HepG2 (cell line): ENCODE measurements around the gene CD274. TPM values are rescaled to one million over a fixed set of nuclear protein-coding genes. Genes with fewer than 3 reads are reported as not detected.

Source experiments
- ATAC-seq: fragments of 200-7000 bp; cut with Tn5 transposase; 3 replicates; pipeline ENCODE4 v1.9.1; 2020; ENCODE audit warnings: mild to moderate bottlenecking, moderate library complexity
- BruUV-seq: library from RNA; stranded (reverse); fragments of 400-500 nt; replicated peaks from 2 replicates; lab custom pipeline; 2021; lab: Mats Ljungman, UMichigan
- CTCF ChIA-PET: fragments of 300-600 bp; formaldehyde crosslinking; extraction: SDS; loops from one replicate; lab custom pipeline; 2021; ENCODE audit warnings: low total read pairs, inconsistent platforms, low intra/inter-chr PET ratio; lab: Yijun Ruan, JAX
- POLR2A ChIA-PET: fragments of 350-600 bp; sonication (Branson Sonifier 250); formaldehyde crosslinking; loops from one replicate; lab custom pipeline; 2020; ENCODE audit warnings: antibody characterized with exemption, inconsistent platforms; lab: Yijun Ruan, JAX
- DNase-seq: peaks from one replicate; pipeline ENCODE4 v3.0.0-alpha.2; 2015; ENCODE audit warnings: low spot score
- FAIRE-seq: peaks from 3 replicates; lab custom pipeline; 2011; peaks lifted over from hg19 to GRCh38; lab: Jason Lieb, UNC
- H2AFZ ChIP-seq: one replicate; pipeline ENCODE4 v1.6.1; 2011; ENCODE audit warnings: low read length, inconsistent platforms
- H3K27ac ChIP-seq: fragments of 300-600 bp; 3 replicates; pipeline ENCODE4 v1.8.0; 2011; ENCODE audit warnings: mixed run types, mild to moderate bottlenecking, mixed read lengths, low read length, inconsistent platforms; ENCODE audit not compliant: insufficient read depth; ENCODE audit errors: extremely low read length
- H3K27me3 ChIP-seq, 2 experiments: fragments of 200-600 bp in 1 of 2; 2 replicates in 1 of 2; 3 replicates in 1 of 2; pipeline versions ENCODE4 v1.6.0 to v1.8.0; 2011; ENCODE audit warnings: low read length in 2 of 2, mild to moderate bottlenecking in 2 of 2, moderate library complexity in 2 of 2, inconsistent platforms in 1 of 2; ENCODE audit not compliant: insufficient read depth in 2 of 2, control insufficient read depth in 1 of 2
- H3K36me3 ChIP-seq, 2 experiments: fragments of 200-600 bp in 1 of 2; replicated peaks in 1 of 2; 2 replicates in 1 of 2; 3 replicates in 1 of 2; pipeline versions ENCODE4 v1.5.1 to v1.8.0; 2011; ENCODE audit warnings: low read length in 2 of 2, inconsistent platforms in 1 of 2; ENCODE audit not compliant: insufficient read depth in 2 of 2, control insufficient read depth in 1 of 2
- H3K4me1 ChIP-seq: 2 replicates; pipeline ENCODE4 v1.5.1; 2012; ENCODE audit warnings: low read length, inconsistent platforms; ENCODE audit not compliant: insufficient read depth
- H3K4me2 ChIP-seq: 2 replicates; pipeline ENCODE4 v1.6.0; 2011; ENCODE audit warnings: low read depth, low read length, inconsistent platforms
- H3K4me3 ChIP-seq, 3 experiments: fragments of 200-600 bp in 1 of 3; sonication (generic), shearing (Covaris generic) in 1 of 3; replicated peaks in 1 of 3; 2 replicates each; pipeline ENCODE4 v1.5.1; 2011 to 2016; ENCODE audit warnings: low read length in 3 of 3, inconsistent platforms in 2 of 3, low read depth in 2 of 3, mild to moderate bottlenecking in 2 of 3, control low read depth in 1 of 3, mixed read lengths in 1 of 3; ENCODE audit not compliant: insufficient read depth in 1 of 3
- H3K79me2 ChIP-seq: one replicate; pipeline ENCODE4 v1.6.1; 2011; ENCODE audit warnings: low read length, inconsistent platforms; ENCODE audit not compliant: insufficient read depth
- H3K9ac ChIP-seq: 2 replicates; pipeline ENCODE4 v1.6.0; 2011; ENCODE audit warnings: mild to moderate bottlenecking, low read depth, low read length, inconsistent platforms; ENCODE audit not compliant: insufficient read depth
- H3K9me3 ChIP-seq: 2 replicates; pipeline ENCODE4 v1.5.1; 2012; ENCODE audit warnings: mild to moderate bottlenecking, low read length
- H4K20me1 ChIP-seq: 2 replicates; pipeline ENCODE4 v1.6.0; 2011; ENCODE audit warnings: inconsistent platforms, mild to moderate bottlenecking, low read length, moderate library complexity; ENCODE audit not compliant: insufficient read depth
- MAX ChIP-seq: IDR thresholded peaks from 2 replicates; pipeline ENCODE4 v1.6.1; 2012; ENCODE audit warnings: inconsistent platforms
- SAFB2 ChIP-seq: sonication (generic); formaldehyde crosslinking; IDR thresholded peaks from 2 replicates; pipeline ENCODE4 v1.5.1; 2020; ENCODE audit warnings: missing genetic modification reagents, low read depth, mild to moderate bottlenecking, borderline replicate concordance
- ZNF737 ChIP-seq: sonication (generic); formaldehyde crosslinking; IDR thresholded peaks from 2 replicates; pipeline ENCODE4 v1.5.0; 2020; ENCODE audit warnings: missing genetic modification reagents, mild to moderate bottlenecking, borderline replicate concordance
- ZNF749 ChIP-seq: sonication (generic); formaldehyde crosslinking; IDR thresholded peaks from 2 replicates; pipeline ENCODE4 v1.8.0; 2022; ENCODE audit warnings: mild to moderate bottlenecking, missing genetic modification reagents, moderate library complexity, borderline replicate concordance
- WGBS: methylation state at CpG from one replicate; pipeline ENCODE4 v1.1.6; 2017; ENCODE audit warnings: low lambda C conversion rate; 5-methylcytosine and 5-hydroxymethylcytosine counted together
- in situ Hi-C: cut with HindIII; loops from 2 replicates; pipeline ENCODE4 v1.10.0; 2017; ENCODE audit warnings: low pct_unique_long_range_greater_than_20kb; ENCODE audit not compliant: extremely low pct_ligation_motif_present
- intact Hi-C: fragments of 100-400 bp; cut with micrococcal nuclease; formaldehyde crosslinking; loops from one replicate; pipeline ENCODE4 v1.10.0; 2022; ENCODE audit not compliant: unreplicated experiment
- polyA plus RNA-seq, 8 experiments: library from polyadenylated mRNA; depleted of rRNA in 3 of 8; stranded (reverse) in 7 of 8; unstranded in 1 of 8; fragments of >200 nt; fragmentation: Illumina TruSeq in 4 of 8; extraction: Trizol in 4 of 8; gene quantifications; 2 replicates each; pipeline versions ENCODE4 v1.2.1 to v1.2.3, GENCODE V29; 2011 to 2016; ENCODE audit warnings: low read depth in 4 of 8, missing spikeins in 1 of 8, mixed read lengths in 1 of 8; ENCODE audit not compliant: insufficient read depth in 1 of 8
- total RNA-seq, 5 experiments: library from RNA; depleted of rRNA; stranded (reverse); fragments of >200 nt; fragmentation: Illumina TruSeq; extraction: Trizol; gene quantifications; 2 replicates each; pipeline ENCODE4 v1.2.3, GENCODE V29; 2016; ENCODE audit warnings: low read depth in 1 of 5

The CD274 gene
- total and polyA plus RNA-seq, 2 of the 13 experiments (the other 11 are each of a cell fraction or from before 2014, with no cell fraction given), result 0.17 to 0.49 TPM

- Histone ChIP-seq H2AFZ (no peak overlapping the region), H3K4me2 (no peak overlapping the region), H3K79me2 (no peaks in the 10 kb centered on the region), H4K20me1 (no peaks in the 10 kb centered on the region), H3K4me3 (no peak overlapping the region), H3K9me3 (no peaks in the 10 kb centered on the region), H3K27ac (no peak overlapping the region), H3K36me3 (no peaks in the 10 kb centered on the region)
- 35% methylated on average over 2 of the region's 2 CpGs for WGBS
- no peak for DNase-seq
- ChIA-PET POLR2A (no interaction called here), CTCF (no interaction called here)
- in situ Hi-C loops, result no loop called here
- intact Hi-C loops, result no loop called here
- FAIRE-seq, result no peak
- TF ChIP-seq MAX (no peak), ZNF737 (CRISPR knock-in tag) (no peak), SAFB2 (CRISPR knock-in tag) (no peak), ZNF749 (CRISPR knock-in tag) (no peak)
- TF ChIP-seq, all 625 proteins: peak for 0
- Histone ChIP-seq H3K27me3 (peaks cover 0 to 5% of the 10 kb centered on the region in 2 experiments; a peak in 2 of 5 replicates), H3K9ac (no peak overlapping the region), H3K4me1 (no peaks in the 10 kb centered on the region)
- no TSS peak for BruUV-seq
- ATAC-seq, result no peak
Observed at GRCh38 chr9:5518937-5519319, 68.6 kb downstream of the CD274 start.

Other genes starting within 250 kb of the CD274 start
- gene INSL4, start 219.1 kb upstream of the CD274 start, total RNA-seq (2016; rRNA removed; fragmentation: Illumina TruSeq; extraction: Trizol), result not detected in 2 replicates
- not detected in 2 replicates for gene INSL4, start 219.1 kb upstream of the CD274 start, polyA plus RNA-seq (2011; rRNA removed)
- not detected in 2 replicates for gene RLN2, start 145.8 kb upstream of the CD274 start, total RNA-seq (2016; rRNA removed; fragmentation: Illumina TruSeq; extraction: Trizol)
- not detected in 2 replicates for gene RLN2, start 145.8 kb upstream of the CD274 start, polyA plus RNA-seq (2011; rRNA removed)
- gene RLN1, start 110.7 kb upstream of the CD274 start, total RNA-seq (2016; rRNA removed; fragmentation: Illumina TruSeq; extraction: Trizol), result not detected in 2 replicates
- gene RLN1, start 110.7 kb upstream of the CD274 start, polyA plus RNA-seq (2011; rRNA removed), result not detected in 2 replicates
- gene PLGRKT, start 12.6 kb upstream of the CD274 start, total RNA-seq (2016; rRNA removed; fragmentation: Illumina TruSeq; extraction: Trizol), result 15.8 and 20.2 TPM in 2 replicates
- 3.4 and 5.0 TPM in 2 replicates for gene PLGRKT, start 12.6 kb upstream of the CD274 start, polyA plus RNA-seq (2011; rRNA removed)
- gene PDCD1LG2, start 60.0 kb downstream of the CD274 start, total RNA-seq (2016; rRNA removed; fragmentation: Illumina TruSeq; extraction: Trizol), result not detected in 2 replicates
- gene PDCD1LG2, start 60.0 kb downstream of the CD274 start, polyA plus RNA-seq (2011; rRNA removed), result not detected in 2 replicates
- gene RIC1, start 178.6 kb downstream of the CD274 start, total RNA-seq (2016; rRNA removed; fragmentation: Illumina TruSeq; extraction: Trizol), result 19.0 and 21.2 TPM in 2 replicates
- gene RIC1, start 178.6 kb downstream of the CD274 start, polyA plus RNA-seq (2011; rRNA removed), result 15.9 and 18.2 TPM in 2 replicates